ENCODE data around the gene AKAP1. TPM values are rescaled to one million over a fixed set of nuclear protein-coding genes. Genes with fewer than 3 reads are reported as not detected.

The AKAP1 gene
- polyA plus RNA-seq, 1 donor from 2014 or later = 38.7 TPM

Other genes starting within 250 kb of the AKAP1 start
- 1.2 and 1.7 TPM in 2 replicates for gene TRIM25, start 171.2 kb upstream of the AKAP1 start, polyA plus RNA-seq
- 39.1 and 41.1 TPM in 2 replicates for gene COIL, start 124.2 kb upstream of the AKAP1 start, polyA plus RNA-seq
- gene SCPEP1, start 107.1 kb upstream of the AKAP1 start, polyA plus RNA-seq = 1.1 and 2.6 TPM in 2 replicates
- gene MSI2, start 171.3 kb downstream of the AKAP1 start, polyA plus RNA-seq = 61.4 and 73.2 TPM in 2 replicates